Smooth muscle cell (in vitro differentiated cells): ENCODE results near the gene PVALEF. TPM values are rescaled to one million over a fixed set of nuclear protein-coding genes. Genes with fewer than 3 reads are reported as not detected.

Experiments
- DNase-seq: peaks from one replicate; lab custom pipeline; 2025; ENCODE audit not compliant: unreplicated experiment; lab: John Stamatoyannopoulos, UW
- H2AFZ ChIP-seq: fragments of 200-600 bp; sonication (generic); 2 replicates; pipeline ENCODE4 v1.6.0; 2016; ENCODE audit warnings: antibody characterized with exemption, low read depth, mild to moderate bottlenecking
- H3F3A ChIP-seq: fragments of 200-600 bp; sonication (generic); 2 replicates; pipeline ENCODE4 v1.6.0; 2017; ENCODE audit warnings: antibody characterized with exemption, low read depth
- H3K27ac ChIP-seq: fragments of 200-600 bp; sonication (generic); 2 replicates; pipeline ENCODE4 v1.5.1; 2016; ENCODE audit warnings: low read depth, mild to moderate bottlenecking
- H3K27me3 ChIP-seq: fragments of 200-600 bp; sonication (generic); 2 replicates; pipeline ENCODE4 v1.6.1; 2016; ENCODE audit warnings: low read depth, mild to moderate bottlenecking
- H3K36me3 ChIP-seq: fragments of 200-600 bp; sonication (generic); 2 replicates; pipeline ENCODE4 v1.5.1; 2016; ENCODE audit warnings: low read depth
- H3K4me1 ChIP-seq: fragments of 200-600 bp; sonication (generic); 2 replicates; pipeline ENCODE4 v1.5.1; 2016; ENCODE audit warnings: low read depth
- H3K4me2 ChIP-seq: fragments of 200-600 bp; sonication (generic); 2 replicates; pipeline ENCODE4 v1.6.0; 2016; ENCODE audit warnings: mild to moderate bottlenecking
- H3K4me3 ChIP-seq: fragments of 200-600 bp; sonication (generic); 2 replicates; pipeline ENCODE4 v1.5.1; 2016; ENCODE audit warnings: mild to moderate bottlenecking
- H3K79me2 ChIP-seq: fragments of 200-600 bp; sonication (generic); 2 replicates; pipeline ENCODE4 v1.6.0; 2016; ENCODE audit warnings: low read depth, mild to moderate bottlenecking
- H3K9ac ChIP-seq: fragments of 200-600 bp; sonication (generic); 2 replicates; pipeline ENCODE4 v1.6.0; 2016; ENCODE audit warnings: low read depth
- H3K9me3 ChIP-seq: fragments of 200-600 bp; sonication (generic); replicated peaks from 2 replicates; pipeline ENCODE4 v1.5.1; 2016; ENCODE audit warnings: low read depth
- H4K20me1 ChIP-seq: fragments of 200-600 bp; sonication (generic); 2 replicates; pipeline ENCODE4 v1.6.0; 2016; ENCODE audit warnings: low read depth
- CTCF ChIP-seq: fragments of 200-600 bp; sonication (generic); IDR thresholded peaks from 2 replicates; pipeline ENCODE4 v1.5.1; 2017; ENCODE audit warnings: borderline replicate concordance, mild to moderate bottlenecking, antibody characterized with exemption; ENCODE audit not compliant: insufficient read depth, poor library complexity, severe bottlenecking
- WGBS: methylation state at CpG from one replicate; pipeline ENCODE4 v1.1.7; 2016; ENCODE audit warnings: low lambda C conversion rate; 5-methylcytosine and 5-hydroxymethylcytosine counted together
- polyA plus RNA-seq: library from polyadenylated mRNA; unstranded; fragments of >200 nt; fragmentation: Nextera tagmentation; extraction: Ambion mirVana; gene quantifications from 2 replicates; pipeline ENCODE4 v1.2.1, GENCODE V29; 2016
- total RNA-seq: library from RNA; depleted of rRNA; stranded (reverse); fragments of >200 nt; gene quantifications from 2 replicates; pipeline ENCODE4 v1.2.3, GENCODE V29; 2014

Gene PVALEF
- total and polyA plus RNA-seq, 2 experiments from 2014 or later = not detected

- no peaks in the 10 kb centered on the region for H3K36me3 ChIP-seq
- no peaks in the 10 kb centered on the region for H4K20me1 ChIP-seq
- DNase-seq = no peak
- H3K27me3 ChIP-seq = no peaks in the 10 kb centered on the region
- no peak overlapping the region for H3K9ac ChIP-seq
- no peaks in the 10 kb centered on the region for H3K9me3 ChIP-seq
- H3K27ac ChIP-seq = no peak overlapping the region
- H3F3A ChIP-seq = no peaks in the 10 kb centered on the region
- no peak overlapping the region for H3K4me3 ChIP-seq
- no peak overlapping the region for H3K4me2 ChIP-seq
- 93% methylated on average over 27 of the region's 27 CpGs for WGBS
- no peak overlapping the region for H2AFZ ChIP-seq
- no peaks in the 10 kb centered on the region for H3K4me1 ChIP-seq
- no peak for TF ChIP-seq CTCF
- H3K79me2 ChIP-seq = no peaks in the 10 kb centered on the region
These were observed 24.6 kb downstream of the PVALEF start for GRCh38 chr17:81189670-81190530.

GRCh38 chr17:81190591-81190990, 25.3 kb downstream of the PVALEF start:
- Histone ChIP-seq H3K36me3 (no peaks in the 10 kb centered on the region), H3K4me1 (no peaks in the 10 kb centered on the region), H3K4me2 (no peak overlapping the region), H4K20me1 (no peaks in the 10 kb centered on the region), H3K9me3 (no peaks in the 10 kb centered on the region), H3K9ac (no peak overlapping the region), H3K79me2 (no peaks in the 10 kb centered on the region), H3K4me3 (no peak overlapping the region), H3K27me3 (no peaks in the 10 kb centered on the region), H2AFZ (no peak overlapping the region), H3K27ac (no peak overlapping the region), H3F3A (no peaks in the 10 kb centered on the region)
- TF ChIP-seq CTCF = no peak
- DNase-seq = no peak
- WGBS = 97% methylated on average over 28 of the region's 28 CpGs

- 93% methylated on average over 20 of the region's 20 CpGs for WGBS
- H3F3A ChIP-seq = no peaks in the 10 kb centered on the region
- H3K9me3 ChIP-seq = no peaks in the 10 kb centered on the region
- no peak for DNase-seq
- no peaks in the 10 kb centered on the region for H4K20me1 ChIP-seq
- no peaks in the 10 kb centered on the region for H3K27me3 ChIP-seq
- no peaks in the 10 kb centered on the region for H3K79me2 ChIP-seq
- no peak for TF ChIP-seq CTCF
- no peaks in the 10 kb centered on the region for H3K4me1 ChIP-seq
- no peak overlapping the region for H3K4me3 ChIP-seq
- no peak overlapping the region for H3K9ac ChIP-seq
- no peak overlapping the region for H3K4me2 ChIP-seq
- no peak overlapping the region for H3K27ac ChIP-seq
- no peak overlapping the region for H2AFZ ChIP-seq
- no peaks in the 10 kb centered on the region for H3K36me3 ChIP-seq
These were observed 25.8 kb downstream of the PVALEF start for GRCh38 chr17:81191116-81191515.

- Histone ChIP-seq H3K79me2 (no peaks in the 10 kb centered on the region), H3K4me3 (no peak overlapping the region), H3K9me3 (no peaks in the 10 kb centered on the region), H3F3A (no peaks in the 10 kb centered on the region), H3K4me2 (no peak overlapping the region), H3K36me3 (no peaks in the 10 kb centered on the region), H3K9ac (no peak overlapping the region), H3K27me3 (no peaks in the 10 kb centered on the region), H3K4me1 (no peaks in the 10 kb centered on the region), H4K20me1 (no peaks in the 10 kb centered on the region), H3K27ac (no peak overlapping the region), H2AFZ (no peak overlapping the region)
- TF ChIP-seq CTCF = no peak
- 97% methylated on average over 14 of the region's 14 CpGs for WGBS
- DNase-seq = no peak
These were observed 26.3 kb downstream of the PVALEF start for GRCh38 chr17:81191646-81192045.
